GM21786 (cell line): ENCODE data around the gene ACTL6B.
A peak's percentile ranks its signal among the peaks of the same experiment; 100 is the strongest.
"Not testable (repeated sequence)": the region's sequence is repeated elsewhere in the genome, so short reads cannot be mapped to it uniquely, and the experiment has no call there.

ENCODE experiments used
- ATAC-seq: cut with Tn5 transposase; IDR thresholded peaks from one replicate; pipeline ENCODE4 v1.9.1; 2021; ENCODE audit not compliant: unreplicated experiment

Gene ACTL6B

GRCh38 chr7:100671353-100672327 is 15.4 kb upstream of the ACTL6B start:
- no peak for ATAC-seq

GRCh38 chr7:100670074-100670473 is 13.8 kb upstream of the ACTL6B start:
- no peak for ATAC-seq

GRCh38 chr7:100669106-100669505 is 12.9 kb upstream of the ACTL6B start:
- not testable (repeated sequence) for ATAC-seq

- no peak for ATAC-seq
Observed at GRCh38 chr7:100668069-100668449, 11.8 kb upstream of the ACTL6B start.

DNA sequence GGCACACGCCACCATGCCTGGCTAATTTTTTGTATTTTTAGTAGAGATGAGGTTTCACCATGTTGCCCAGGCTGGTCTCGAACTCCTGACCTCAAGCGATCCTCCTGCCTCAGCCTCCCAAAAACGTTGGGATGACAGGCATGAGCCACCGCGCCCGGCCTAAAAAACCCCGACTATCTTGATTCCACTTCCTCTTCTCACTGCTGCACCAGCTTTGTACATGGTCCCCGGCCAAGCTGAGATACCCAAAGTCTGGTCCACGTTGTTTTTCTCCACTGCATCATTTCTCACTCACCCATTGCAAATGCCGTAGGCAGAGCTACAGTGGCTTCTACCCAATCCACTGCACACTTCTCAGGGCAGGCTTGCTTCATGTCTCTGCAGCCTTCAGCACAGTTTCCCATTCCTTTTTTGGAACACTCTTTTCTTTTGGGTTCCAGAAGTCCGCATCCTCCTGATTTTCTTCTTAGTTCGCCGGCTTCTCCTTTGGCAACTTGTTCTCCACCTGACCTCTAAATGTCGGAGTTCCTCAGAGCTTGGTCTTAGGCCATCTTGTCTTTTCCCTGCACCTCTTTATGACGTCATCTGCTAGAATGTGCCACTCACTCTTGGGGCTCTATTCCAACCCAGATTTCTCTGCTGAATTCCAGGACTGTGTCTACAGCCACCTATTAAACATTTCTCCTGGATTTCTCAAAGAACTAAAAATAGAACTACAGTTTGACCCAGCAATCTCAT is 11.3 kb upstream of the ACTL6B start:
- ATAC-seq: no peak

- no peak for ATAC-seq
Observed at GRCh38 chr7:100665168-100665726, 9.0 kb upstream of the ACTL6B start.

GRCh38 chr7:100662194-100662776 is 6.0 kb upstream of the ACTL6B start:
- ATAC-seq: not testable (repeated sequence)

DNA sequence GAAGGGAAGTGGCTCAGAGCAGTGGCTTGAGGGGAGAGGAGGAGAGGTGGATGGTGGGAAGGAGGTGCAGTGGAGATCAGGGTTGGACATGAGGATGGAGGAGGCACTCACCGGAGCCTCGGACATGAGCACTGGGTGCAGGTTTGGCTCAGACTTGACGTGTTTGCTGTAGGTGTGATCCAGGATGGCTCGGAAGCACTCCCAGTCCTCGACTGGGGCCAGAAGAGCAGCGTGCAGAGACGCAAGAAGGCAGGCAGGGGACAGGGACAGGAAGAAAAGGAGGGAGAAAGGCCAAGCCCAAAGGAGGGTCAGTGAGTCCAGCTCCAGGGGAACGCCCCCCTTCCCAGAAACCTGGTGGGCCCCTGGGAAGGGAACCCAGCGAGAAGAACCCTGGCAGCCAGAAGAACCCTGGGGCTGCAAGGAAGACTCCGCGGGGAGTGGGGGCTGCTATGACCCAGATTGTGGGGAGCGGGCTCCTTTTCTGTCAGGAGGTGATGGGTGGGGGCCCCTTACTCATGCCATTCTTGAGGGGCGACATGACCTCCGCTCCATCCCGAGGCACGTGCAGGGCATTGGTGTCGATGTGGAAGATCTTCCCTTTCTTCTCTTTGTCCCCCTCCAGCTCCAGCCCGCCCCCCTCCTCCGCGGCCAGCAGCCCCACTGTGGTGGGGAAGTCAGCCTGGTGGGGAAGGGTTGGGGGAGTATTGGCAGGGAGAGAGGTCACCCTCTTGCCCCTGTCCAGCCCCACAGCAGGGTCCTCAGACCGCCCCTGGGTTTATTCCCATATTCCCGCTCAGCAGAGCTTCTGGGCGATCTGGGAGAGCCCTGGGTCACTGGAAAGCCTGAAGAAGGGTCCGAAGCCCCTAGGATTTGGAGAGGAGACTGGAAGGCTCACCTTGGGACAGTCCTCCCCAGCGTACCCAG is 1.1 kb downstream of the ACTL6B start:
- ATAC-seq: no peak

DNA sequence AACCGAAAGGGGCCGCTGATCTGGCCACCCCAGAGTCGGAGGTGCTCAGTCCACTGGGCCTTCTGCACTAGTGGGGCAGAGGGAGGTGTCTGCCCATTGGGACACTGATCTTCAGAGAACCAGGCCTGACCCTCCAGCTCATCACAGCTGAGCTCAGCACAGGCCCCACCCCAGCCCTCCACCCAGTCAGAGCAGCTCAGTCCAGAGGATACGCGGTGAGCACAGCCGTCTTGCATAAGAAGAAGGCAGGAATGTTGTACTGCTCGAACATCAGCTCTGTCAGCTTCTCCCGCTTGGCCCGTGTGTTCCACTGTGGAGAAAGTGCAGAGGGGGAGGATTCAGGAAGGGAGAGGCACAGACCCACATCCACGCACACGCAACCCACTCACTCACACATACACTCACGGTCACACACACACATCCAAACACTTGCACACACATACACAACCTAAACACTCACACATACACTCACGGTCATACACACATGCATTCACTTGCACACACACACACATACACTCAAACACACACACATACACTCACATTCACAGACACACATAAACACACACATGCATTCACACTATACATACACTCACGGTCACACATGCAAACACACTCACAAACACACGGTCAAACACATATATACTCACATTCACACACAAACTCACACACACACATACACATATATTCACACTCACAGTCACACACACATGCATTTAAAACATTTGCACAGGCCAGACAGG is 6.3 kb downstream of the ACTL6B start:
- ATAC-seq: no peak

DNA sequence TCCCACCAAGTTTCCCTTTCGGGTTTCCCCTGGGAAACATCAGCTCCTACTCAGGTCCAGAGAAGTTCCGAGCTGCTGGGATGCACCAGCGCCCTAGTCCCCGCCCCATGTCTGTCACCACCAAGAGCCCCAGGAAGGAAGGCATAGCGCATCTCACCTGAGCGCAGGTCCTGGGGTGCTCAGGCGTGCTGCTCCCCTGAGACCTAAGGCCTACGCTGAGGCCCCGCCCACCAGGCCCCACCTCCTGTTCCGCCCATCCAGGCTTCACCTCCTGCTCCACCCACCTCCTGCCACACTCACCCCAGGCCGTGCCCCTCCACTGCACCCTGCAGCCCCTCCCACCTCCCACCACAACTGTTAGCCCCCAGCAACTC is 13.7 kb downstream of the ACTL6B start:
- ATAC-seq: no peak

DNA sequence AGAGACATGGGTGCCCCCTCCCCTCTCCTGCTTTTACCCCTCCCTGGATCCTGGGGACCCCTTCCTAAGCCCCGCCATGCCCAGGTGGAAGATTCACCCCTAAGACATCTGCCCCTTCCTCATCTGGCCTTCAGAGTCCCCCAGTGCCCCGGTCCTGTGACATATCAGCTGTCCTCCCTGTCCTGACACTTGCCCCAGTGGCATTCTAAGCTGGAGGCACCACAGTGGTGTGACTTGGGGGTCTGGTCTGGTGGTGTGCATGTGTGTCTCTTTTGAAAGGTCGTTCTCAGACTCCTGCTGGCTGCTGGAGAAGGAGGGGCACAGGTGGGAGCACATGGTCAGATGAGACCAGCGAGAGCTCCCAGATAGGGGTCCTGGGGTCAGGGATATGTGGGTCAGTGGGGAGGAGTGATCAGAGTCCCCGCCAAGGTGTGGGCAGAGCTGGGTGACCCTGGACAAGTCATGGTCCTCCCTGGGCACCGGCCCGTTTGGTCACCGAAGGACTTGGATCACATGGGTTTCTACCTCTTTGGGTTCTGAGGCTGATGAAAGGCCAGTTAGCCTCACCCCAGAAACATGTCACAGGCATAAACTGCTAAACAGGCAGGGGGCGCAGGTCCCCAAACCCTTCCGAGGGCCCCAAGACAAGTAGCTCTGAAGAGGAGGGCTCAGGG is 14.3 kb downstream of the ACTL6B start:
- ATAC-seq: no peak

DNA sequence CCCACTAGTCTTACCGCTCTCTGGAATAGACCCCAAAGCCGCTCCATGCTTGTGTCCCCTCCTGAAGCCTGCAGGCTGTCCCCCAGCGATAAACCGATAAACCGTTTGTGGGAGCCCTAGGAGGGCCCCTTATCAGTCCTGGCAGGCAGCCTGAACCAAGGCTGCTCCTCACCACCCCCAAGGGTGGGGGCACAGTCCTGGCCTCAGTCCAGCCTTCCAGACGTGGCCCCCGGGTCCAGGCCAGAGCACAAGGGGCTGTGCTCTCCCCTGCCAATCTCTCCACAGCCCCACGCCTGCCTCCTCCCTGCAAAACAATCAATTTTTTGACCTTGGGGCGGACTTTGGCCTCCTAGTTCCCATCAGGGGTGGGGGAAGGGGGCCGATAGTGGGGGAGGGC is 14.8 kb downstream of the ACTL6B start, which contains the start of gene TFR2:
Gene TFR2 (minus strand): TSS at position 90 of the 397 bp plus-strand sequence. CDS start 43 bp downstream, at position 47.
- ATAC-seq: no peak

GRCh38 chr7:100640517-100641440 is 15.5 kb downstream of the ACTL6B start:
- ATAC-seq: no peak

- ATAC-seq: no peak
Observed at GRCh38 chr7:100639995-100640516, 16.2 kb downstream of the ACTL6B start.

DNA sequence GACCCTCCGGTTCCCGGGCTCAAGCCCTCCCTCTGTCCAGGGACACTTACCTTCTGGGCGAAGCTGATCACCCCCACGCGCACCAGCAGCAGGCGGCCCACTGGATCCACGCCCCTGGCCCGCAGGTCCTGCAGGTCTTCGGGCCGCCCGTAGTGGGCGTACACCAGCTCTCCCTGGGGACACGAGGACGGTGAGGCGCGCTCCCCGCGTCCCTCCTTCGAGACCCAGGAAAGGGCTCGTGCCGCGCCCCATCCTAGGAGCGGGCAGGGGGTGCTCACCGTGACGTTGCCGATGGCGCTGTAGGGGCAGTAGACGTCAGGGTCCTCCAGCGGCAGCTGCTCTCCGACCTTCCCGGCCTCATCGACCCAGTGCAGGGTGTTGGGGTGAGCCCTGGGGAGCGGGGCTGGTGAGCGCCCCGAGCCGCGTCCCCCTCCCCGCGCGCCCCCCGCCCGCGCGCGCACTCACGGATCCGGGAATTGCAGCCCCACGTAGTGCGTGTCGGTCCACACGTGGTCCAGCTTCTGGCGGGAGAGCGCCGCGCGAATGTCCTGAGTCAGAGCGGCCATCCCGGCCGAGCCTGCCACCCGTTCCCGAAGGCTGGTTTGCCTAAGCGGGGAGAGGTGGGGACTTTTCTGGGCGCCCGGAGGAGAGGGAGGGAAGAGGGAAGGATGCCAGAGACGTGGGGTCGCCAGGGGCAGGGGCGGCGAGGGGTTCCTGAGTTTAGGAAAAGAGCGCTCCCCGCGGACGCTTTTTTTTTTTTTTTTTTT is 23.1 kb downstream of the ACTL6B start:
- peak; percentile 43 for ATAC-seq

GRCh38 chr7:100630066-100630465 is 26.2 kb downstream of the ACTL6B start:
- ATAC-seq: no peak
